Uterus (tissue), 2 donors: Measurements from ENCODE around the gene GMDS.

Experiments used
- CTCF ChIP-seq, 4 experiments: fragments of 200-600 bp in 2 of 4; fragments of 450-650 bp in 2 of 4; sonication (generic) in 2 of 4; IDR thresholded peaks; one replicate each; pipeline ENCODE4 v1.5.1; 2016 to 2019; ENCODE audit warnings: antibody characterized with exemption in 4 of 4, mild to moderate bottlenecking in 2 of 4, moderate library complexity in 1 of 4
- POLR2A ChIP-seq, 2 donors: fragments of 450-650 bp; IDR thresholded peaks; one replicate each; pipeline ENCODE4 v1.6.1; 2016; ENCODE audit warnings: antibody characterized with exemption in 2 of 2, mild to moderate bottlenecking in 1 of 2, moderate library complexity in 1 of 2

- TF ChIP-seq CTCF (IDR thresholded peaks at IDR 0.05) (no peak), POLR2A (IDR thresholded peaks at IDR 0.05) (no peak)
Observed at GRCh38 chr6:1601158-1602048, 644.0 kb downstream of the GMDS start.
